MM.1S (cell line): Measurements from ENCODE around the gene CETP.

ENCODE experiments used
- EZH2 ChIP-seq: fragments of 300-600 bp; sonication (generic); optimal IDR thresholded peaks from 2 replicates; pipeline ENCODE3; 2017; ENCODE audit warnings: low read depth, mild to moderate bottlenecking, antibody characterized with exemption, low read length, mixed read lengths
- TF ChIP-seq, protein P1 (sequence below): fragments of 300-600 bp; sonication (generic); IDR thresholded peaks from 2 replicates; pipeline ENCODE4 v1.5.1; 2016; ENCODE audit warnings: antibody characterized with exemption, low read length, mixed read lengths

DNA sequence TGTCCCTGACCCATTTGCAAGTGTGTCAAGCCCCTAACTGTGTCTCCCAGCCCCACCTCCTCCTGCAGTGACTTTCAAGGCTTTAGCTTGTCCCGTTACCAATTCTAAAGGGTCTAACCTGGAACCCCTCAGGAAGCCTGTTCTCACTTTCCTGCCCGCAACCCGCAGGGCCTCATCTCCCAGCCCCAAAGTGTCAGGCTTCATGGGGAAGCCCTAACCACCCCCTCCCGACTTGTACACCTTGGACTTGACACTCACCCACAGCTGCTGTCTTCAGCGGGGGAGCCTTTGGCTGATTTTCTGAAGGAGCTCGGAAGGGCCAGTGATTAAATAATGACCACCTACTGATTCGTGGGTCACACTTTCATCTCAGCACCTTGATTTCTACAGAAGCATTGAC, 60.7 kb downstream of the CETP start:
- TF ChIP-seq, protein P1, sequence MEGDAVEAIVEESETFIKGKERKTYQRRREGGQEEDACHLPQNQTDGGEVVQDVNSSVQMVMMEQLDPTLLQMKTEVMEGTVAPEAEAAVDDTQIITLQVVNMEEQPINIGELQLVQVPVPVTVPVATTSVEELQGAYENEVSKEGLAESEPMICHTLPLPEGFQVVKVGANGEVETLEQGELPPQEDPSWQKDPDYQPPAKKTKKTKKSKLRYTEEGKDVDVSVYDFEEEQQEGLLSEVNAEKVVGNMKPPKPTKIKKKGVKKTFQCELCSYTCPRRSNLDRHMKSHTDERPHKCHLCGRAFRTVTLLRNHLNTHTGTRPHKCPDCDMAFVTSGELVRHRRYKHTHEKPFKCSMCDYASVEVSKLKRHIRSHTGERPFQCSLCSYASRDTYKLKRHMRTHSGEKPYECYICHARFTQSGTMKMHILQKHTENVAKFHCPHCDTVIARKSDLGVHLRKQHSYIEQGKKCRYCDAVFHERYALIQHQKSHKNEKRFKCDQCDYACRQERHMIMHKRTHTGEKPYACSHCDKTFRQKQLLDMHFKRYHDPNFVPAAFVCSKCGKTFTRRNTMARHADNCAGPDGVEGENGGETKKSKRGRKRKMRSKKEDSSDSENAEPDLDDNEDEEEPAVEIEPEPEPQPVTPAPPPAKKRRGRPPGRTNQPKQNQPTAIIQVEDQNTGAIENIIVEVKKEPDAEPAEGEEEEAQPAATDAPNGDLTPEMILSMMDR, result no peak
- TF ChIP-seq EZH2, result no peak
